K562 (cell line): ENCODE results near the gene CTPS1. TPM values are rescaled to one million over a fixed set of nuclear protein-coding genes. Genes with fewer than 3 reads are reported as not detected.

Experiments used
- ADNP ChIP-seq: fragments of 200-800 bp; sonication (Bioruptor generic); IDR thresholded peaks from 2 replicates; pipeline ENCODE4 v1.6.1; 2016; ENCODE audit warnings: missing genetic modification characterization, missing compliant biosample characterization
- ELF2 ChIP-seq: fragments of 250-450 bp; sonication (Bioruptor Pico); IDR thresholded peaks from 2 replicates; pipeline ENCODE4 v1.5.0; 2021; ENCODE audit warnings: mild to moderate bottlenecking
- EP300 ChIP-seq: IDR thresholded peaks from 2 replicates; pipeline ENCODE4 v1.6.1; 2012; ENCODE audit warnings: low read length, improper control_type of control experiment
- GATA2 ChIP-seq: sonication (generic); formaldehyde crosslinking; IDR thresholded peaks from 2 replicates; pipeline ENCODE4 v1.4.0; 2020; ENCODE audit warnings: mild to moderate bottlenecking, missing genetic modification reagents
- KAT2B ChIP-seq: IDR thresholded peaks from one replicate; pipeline ENCODE4 v1.6.1; 2012; ENCODE audit warnings: low read depth, mild to moderate bottlenecking, control low read depth, inconsistent platforms, low read length, moderate library complexity
- MCM2 ChIP-seq: fragments of 450-650 bp; IDR thresholded peaks from 2 replicates; pipeline ENCODE4 v1.6.1; 2017; ENCODE audit warnings: low read depth, mild to moderate bottlenecking
- MGA ChIP-seq: fragments of 450-650 bp; IDR thresholded peaks from 2 replicates; pipeline ENCODE4 v1.6.1; 2016; ENCODE audit warnings: mild to moderate bottlenecking, moderate library complexity
- RBFOX2 ChIP-seq: fragments of 200-400 bp; formaldehyde crosslinking; IDR thresholded peaks from 2 replicates; pipeline ENCODE4 v1.6.1; 2017; ENCODE audit warnings: low read depth, mild to moderate bottlenecking, low read length, moderate library complexity
- SMAD3 ChIP-seq: fragments of 450-650 bp; formaldehyde crosslinking; conservative IDR thresholded peaks from 2 replicates; pipeline ENCODE4 v1.4.0; 2020; ENCODE audit warnings: mild to moderate bottlenecking
- TCF15 ChIP-seq: fragments of 250-450 bp; sonication (Bioruptor Pico); IDR thresholded peaks from 2 replicates; pipeline ENCODE4 v1.8.0; 2022; ENCODE audit warnings: moderate library complexity, mild to moderate bottlenecking, inconsistent platforms
- THRAP3 ChIP-seq: fragments of 450-650 bp; IDR thresholded peaks from 2 replicates; pipeline ENCODE4 v1.6.1; 2016; ENCODE audit warnings: mild to moderate bottlenecking, inconsistent platforms, borderline replicate concordance
- YBX1 ChIP-seq: fragments of 450-650 bp; IDR thresholded peaks from 2 replicates; pipeline ENCODE4 v1.7.1; 2016; ENCODE audit warnings: mild to moderate bottlenecking
- ZNF197 ChIP-seq: fragments of 200-800 bp; sonication (Bioruptor generic); IDR thresholded peaks from 2 replicates; pipeline ENCODE4 v1.6.1; 2016; ENCODE audit warnings: low read depth, missing genetic modification characterization, missing compliant biosample characterization
- ZNF324 ChIP-seq: fragments of 250-450 bp; sonication (Bioruptor Pico); IDR thresholded peaks from 2 replicates; pipeline ENCODE4 v1.4.0; 2020; ENCODE audit warnings: mild to moderate bottlenecking
- ZNF354B ChIP-seq: fragments of 250-450 bp; sonication (Bioruptor Pico); IDR thresholded peaks from 2 replicates; pipeline ENCODE4 v1.4.0; 2020
- polyA plus RNA-seq, 8 experiments: library from polyadenylated mRNA; depleted of rRNA in 4 of 8; stranded (reverse) in 5 of 8; unstranded in 3 of 8; fragments of >200 nt; fragmentation: Nextera tagmentation in 2 of 8; fragmentation: Illumina TruSeq in 1 of 8; extraction: Ambion mirVana in 2 of 8; extraction: Trizol in 1 of 8; gene quantifications; 2 replicates each; pipeline versions ENCODE4 v1.2.1 to v1.2.3, GENCODE V29; 2011 to 2014; ENCODE audit warnings: inconsistent platforms in 1 of 8, missing spikeins in 1 of 8
- total RNA-seq, 7 experiments: library from RNA; depleted of rRNA in 6 of 7; stranded (reverse); fragments of >200 nt in 6 of 7; fragmentation: Illumina TruSeq in 2 of 7; extraction: Trizol in 2 of 7; gene quantifications; 2 replicates each; pipeline versions ENCODE4 v1.2.1 to v1.2.3, GENCODE V29; 2011 to 2021; ENCODE audit warnings: low replicate concordance in 1 of 7
- TF ChIP-seq, protein P1 (sequence below): sonication (generic); formaldehyde crosslinking; IDR thresholded peaks from 2 replicates; pipeline ENCODE4 v1.8.0; 2022; ENCODE audit warnings: mild to moderate bottlenecking, missing genetic modification reagents
- TF ChIP-seq, protein P2 (sequence below): sonication (generic); formaldehyde crosslinking; IDR thresholded peaks from 2 replicates; pipeline ENCODE4 v1.9.0; 2022; ENCODE audit warnings: mild to moderate bottlenecking, missing genetic modification reagents

Gene CTPS1
- total and polyA plus RNA-seq, 9 of the 15 experiments (the other 6 are each of a cell fraction or from before 2014, with no cell fraction given) = 44.4 to 164 (median 87.7) TPM

DNA sequence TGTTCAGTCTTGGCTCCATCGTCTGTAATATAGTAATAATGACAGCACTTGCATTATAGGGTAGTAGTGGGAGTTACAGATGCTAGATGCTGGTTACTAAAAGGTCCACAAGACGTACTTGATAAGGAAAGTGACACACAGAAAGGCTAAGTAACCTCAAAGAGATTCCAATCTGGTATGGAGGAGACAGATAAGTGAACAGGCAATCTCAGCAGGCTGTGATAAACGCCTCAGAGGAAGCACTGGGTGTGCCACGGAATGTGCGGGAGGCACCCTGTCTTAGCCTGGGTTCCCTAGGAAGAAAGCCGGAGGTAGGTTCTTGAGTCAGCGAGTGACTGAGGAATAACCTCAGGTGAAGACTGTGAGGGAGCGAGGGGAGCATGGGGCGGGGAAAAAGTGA is 4.6 kb upstream of the CTPS1 start (continued):
- no peak for TF ChIP-seq ELF2 (CRISPR knock-in tag)
- TF ChIP-seq ZNF324 (CRISPR knock-in tag) = no peak
- no peak; the same call in 1 of the 2 replicates for TF ChIP-seq MGA
- TF ChIP-seq GATA2 (CRISPR knock-in tag) = peak; percentile 86
- TF ChIP-seq, protein P1, sequence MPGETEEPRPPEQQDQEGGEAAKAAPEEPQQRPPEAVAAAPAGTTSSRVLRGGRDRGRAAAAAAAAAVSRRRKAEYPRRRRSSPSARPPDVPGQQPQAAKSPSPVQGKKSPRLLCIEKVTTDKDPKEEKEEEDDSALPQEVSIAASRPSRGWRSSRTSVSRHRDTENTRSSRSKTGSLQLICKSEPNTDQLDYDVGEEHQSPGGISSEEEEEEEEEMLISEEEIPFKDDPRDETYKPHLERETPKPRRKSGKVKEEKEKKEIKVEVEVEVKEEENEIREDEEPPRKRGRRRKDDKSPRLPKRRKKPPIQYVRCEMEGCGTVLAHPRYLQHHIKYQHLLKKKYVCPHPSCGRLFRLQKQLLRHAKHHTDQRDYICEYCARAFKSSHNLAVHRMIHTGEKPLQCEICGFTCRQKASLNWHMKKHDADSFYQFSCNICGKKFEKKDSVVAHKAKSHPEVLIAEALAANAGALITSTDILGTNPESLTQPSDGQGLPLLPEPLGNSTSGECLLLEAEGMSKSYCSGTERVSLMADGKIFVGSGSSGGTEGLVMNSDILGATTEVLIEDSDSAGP = no peak
- no peak for TF ChIP-seq MCM2
- TF ChIP-seq ADNP (tag) = peak; percentile 79
- TF ChIP-seq SMAD3 = peak; percentile 95
- no peak for TF ChIP-seq THRAP3
- TF ChIP-seq TCF15 = no peak
- TF ChIP-seq EP300 = peak; percentile 93
- no peak for TF ChIP-seq ZNF354B (CRISPR knock-in tag)
- no peak for TF ChIP-seq YBX1
- no peak for TF ChIP-seq RBFOX2
- TF ChIP-seq KAT2B = no peak
- no peak for TF ChIP-seq ZNF197 (CRISPR knock-in tag)
- TF ChIP-seq, protein P2, sequence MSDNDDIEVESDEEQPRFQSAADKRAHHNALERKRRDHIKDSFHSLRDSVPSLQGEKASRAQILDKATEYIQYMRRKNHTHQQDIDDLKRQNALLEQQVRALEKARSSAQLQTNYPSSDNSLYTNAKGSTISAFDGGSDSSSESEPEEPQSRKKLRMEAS (CRISPR knock-in tag) = no peak
